K562 (cell line): ENCODE data around the gene OSBPL3. TPM values are rescaled to one million over a fixed set of nuclear protein-coding genes. Genes with fewer than 3 reads are reported as not detected.

Experiments used
- E2F1 ChIP-seq: sonication (generic); formaldehyde crosslinking; IDR thresholded peaks from 2 replicates; pipeline ENCODE4 v1.8.1; 2023; ENCODE audit warnings: mild to moderate bottlenecking, missing genetic modification reagents, moderate library complexity
- E2F6 ChIP-seq, 2 experiments: IDR thresholded peaks; 2 replicates each; pipeline ENCODE4 v1.6.1; 2011; ENCODE audit warnings: borderline replicate concordance in 1 of 2, control low read depth in 1 of 2, low read depth in 1 of 2, low read length in 1 of 2, mild to moderate bottlenecking in 1 of 2, mixed read lengths in 1 of 2, moderate library complexity in 1 of 2; ENCODE audit not compliant: insufficient read depth in 1 of 2, insufficient read length in 1 of 2, poor library complexity in 1 of 2, severe bottlenecking in 1 of 2; ENCODE audit errors: extremely low read depth in 1 of 2
- EGR1 ChIP-seq: fragments of 450-650 bp; conservative IDR thresholded peaks from 2 replicates; pipeline ENCODE4 v1.6.1; 2017; ENCODE audit warnings: mild to moderate bottlenecking
- ERF ChIP-seq: fragments of 450-650 bp; formaldehyde crosslinking; IDR thresholded peaks from 2 replicates; pipeline ENCODE4 v1.4.0; 2020; ENCODE audit warnings: mild to moderate bottlenecking, mixed read lengths
- NFIC ChIP-seq: fragments of 450-650 bp; IDR thresholded peaks from 2 replicates; pipeline ENCODE4 v1.6.1; 2017; ENCODE audit warnings: mild to moderate bottlenecking, inconsistent platforms
- PTTG1 ChIP-seq: fragments of 450-650 bp; IDR thresholded peaks from 2 replicates; pipeline ENCODE4 v1.6.1; 2016; ENCODE audit warnings: low read depth, mild to moderate bottlenecking, missing genetic modification characterization, missing compliant biosample characterization
- YY1 ChIP-seq, 3 experiments: IDR thresholded peaks; 2 replicates each; pipeline ENCODE4 v1.6.1; 2011; ENCODE audit warnings: low read length in 2 of 3, mild to moderate bottlenecking in 2 of 3, moderate library complexity in 2 of 3, borderline replicate concordance in 1 of 3, control low read depth in 1 of 3, low read depth in 1 of 3; ENCODE audit not compliant: insufficient read depth in 3 of 3, insufficient replicate concordance in 2 of 3, control insufficient read depth in 1 of 3, insufficient read length in 1 of 3; ENCODE audit errors: extremely low read depth in 1 of 3
- ZBTB43 ChIP-seq: sonication (generic); formaldehyde crosslinking; IDR thresholded peaks from 2 replicates; pipeline ENCODE4 v1.8.0; 2023; ENCODE audit warnings: mild to moderate bottlenecking, missing genetic modification reagents
- ZNF592 ChIP-seq: fragments of 450-650 bp; IDR thresholded peaks from 2 replicates; pipeline ENCODE4 v1.6.1; 2017; ENCODE audit warnings: antibody characterized with exemption, mild to moderate bottlenecking
- polyA plus RNA-seq, 8 experiments: library from polyadenylated mRNA; depleted of rRNA in 4 of 8; stranded (reverse) in 5 of 8; unstranded in 3 of 8; fragments of >200 nt; fragmentation: Nextera tagmentation in 2 of 8; fragmentation: Illumina TruSeq in 1 of 8; extraction: Ambion mirVana in 2 of 8; extraction: Trizol in 1 of 8; gene quantifications; 2 replicates each; pipeline versions ENCODE4 v1.2.1 to v1.2.3, GENCODE V29; 2011 to 2014; ENCODE audit warnings: inconsistent platforms in 1 of 8, missing spikeins in 1 of 8
- total RNA-seq, 7 experiments: library from RNA; depleted of rRNA in 6 of 7; stranded (reverse); fragments of >200 nt in 6 of 7; fragmentation: Illumina TruSeq in 2 of 7; extraction: Trizol in 2 of 7; gene quantifications; 2 replicates each; pipeline versions ENCODE4 v1.2.1 to v1.2.3, GENCODE V29; 2011 to 2021; ENCODE audit warnings: low replicate concordance in 1 of 7

OSBPL3 gene
- total and polyA plus RNA-seq, 9 of the 15 experiments (the other 6 are each of a cell fraction or from before 2014, with no cell fraction given), result 4.8 to 37.2 (median 26.5) TPM

- TF ChIP-seq E2F6 (IDR thresholded peaks at IDR 0.05; ENCODE audit: borderline replicate concordance in 1 of 2, extremely low read depth in 1 of 2, insufficient read depth in 1 of 2, insufficient read length in 1 of 2, low read depth in 1 of 2, low read length in 1 of 2, poor library complexity in 1 of 2, severe bottlenecking in 1 of 2) (peak in 1 of 2 experiments; percentile 5), E2F1 (CRISPR knock-in tag) (no peak), ZNF592 (0 out of 2 replicates have a peak, but pooled peaks have one; percentile 59), NFIC (peak; percentile 74), ERF (CRISPR knock-in tag) (0 out of 2 replicates have a peak, but pooled peaks have one; percentile 37), EGR1 (no peak), ZBTB43 (no peak), PTTG1 (tag) (no peak), YY1 (IDR thresholded peaks at IDR 0.05; ENCODE audit: borderline replicate concordance in 1 of 3, control insufficient read depth in 1 of 3, extremely low read depth in 1 of 3, insufficient read depth in 3 of 3, insufficient read length in 1 of 3, insufficient replicate concordance in 2 of 3, low read depth in 1 of 3, low read length in 2 of 3) (peak in 1 of 3 experiments; percentile 28)
- TF ChIP-seq, all 486 proteins: peak for 8
Observed at GRCh38 chr7:24912874-24913514, 67.0 kb downstream of the OSBPL3 start (continued).
